ENCODE data around the gene MFN2. TPM values are rescaled to one million over a fixed set of nuclear protein-coding genes. Genes with fewer than 3 reads are reported as not detected.

MFN2 gene
- total RNA-seq, 4 donors from 2014 or later, result 53.8 to 71.6 (median 58.7) TPM

GRCh38 chr1:11982010-11982392 lies 1.8 kb downstream of the MFN2 start:
- H3K27me3 ChIP-seq, result no peaks in the 10 kb centered on the region
- TF ChIP-seq POLR2A (IDR thresholded peaks at IDR 0.05), result no peak
- TF ChIP-seq EP300 (IDR thresholded peaks at IDR 0.05), result no peak
- TF ChIP-seq CTCF (IDR thresholded peaks at IDR 0.05), result peak in 2 of 5 experiments; percentile 7 to 20
- no peak overlapping the region for H3K4me3 ChIP-seq
- peaks cover 0 to 57% (median 13%) of the 10 kb centered on the region in 4 donors for H3K4me1 ChIP-seq
- H3K27ac ChIP-seq, result no peak overlapping the region
- H3K36me3 ChIP-seq, result peaks cover 0 to 49% (median 5%) of the 10 kb centered on the region in 3 donors
- 59 to 81% methylated on average over 3 of the region's 3 CpGs for WGBS, 2 donors
- DNase-seq (ENCODE audit: low spot score in 2 of 2), result no peak
- no peaks in the 10 kb centered on the region for H3K9me3 ChIP-seq

- Histone ChIP-seq H3K27ac (no peak overlapping the region), H3K4me3 (no peak overlapping the region), H3K27me3 (no peaks in the 10 kb centered on the region), H3K9me3 (no peaks in the 10 kb centered on the region), H3K4me1 (peaks cover 0 to 48% (median 10%) of the 10 kb centered on the region in 4 donors), H3K36me3 (peaks cover 0 to 64% (median 8%) of the 10 kb centered on the region in 3 donors)
- DNase-seq (ENCODE audit: low spot score in 2 of 2), result no peak
- TF ChIP-seq POLR2A (IDR thresholded peaks at IDR 0.05) (no peak), EP300 (IDR thresholded peaks at IDR 0.05) (no peak), CTCF (IDR thresholded peaks at IDR 0.05) (no peak)
- 92 to 93% methylated on average over 5 of the region's 5 CpGs for WGBS, 2 donors
These were observed 3.9 kb downstream of the MFN2 start for GRCh38 chr1:11984121-11984520.

- TF ChIP-seq CTCF (IDR thresholded peaks at IDR 0.05), result no peak
- no peak for TF ChIP-seq EP300 (IDR thresholded peaks at IDR 0.05)
- no peak for TF ChIP-seq POLR2A (IDR thresholded peaks at IDR 0.05)
- Histone ChIP-seq H3K27me3 (no peaks in the 10 kb centered on the region), H3K4me1 (peaks cover 0 to 44% (median 6%) of the 10 kb centered on the region in 4 donors), H3K27ac (no peak overlapping the region), H3K9me3 (no peaks in the 10 kb centered on the region), H3K36me3 (peaks cover 0 to 69% (median 11%) of the 10 kb centered on the region in 3 donors), H3K4me3 (no peak overlapping the region)
- 83 to 90% methylated on average over 6 of the region's 6 CpGs for WGBS, 2 donors
- no peak for DNase-seq (ENCODE audit: low spot score in 2 of 2)
These were observed 4.3 kb downstream of the MFN2 start for GRCh38 chr1:11984576-11984975.

- no peak for DNase-seq (ENCODE audit: low spot score in 2 of 2)
- WGBS, 2 donors, result 93% methylated on average over 3 of the region's 3 CpGs
- Histone ChIP-seq H3K36me3 (peaks cover 0 to 75% (median 12%) of the 10 kb centered on the region in 3 donors), H3K9me3 (no peaks in the 10 kb centered on the region), H3K27ac (peak overlapping the region in 1 of 4 donors; percentile 54), H3K4me1 (peaks cover 0 to 42% (median 4%) of the 10 kb centered on the region in 4 donors), H3K27me3 (no peaks in the 10 kb centered on the region), H3K4me3 (no peak overlapping the region)
- TF ChIP-seq POLR2A (IDR thresholded peaks at IDR 0.05), result no peak
- TF ChIP-seq EP300 (IDR thresholded peaks at IDR 0.05), result no peak
- TF ChIP-seq CTCF (IDR thresholded peaks at IDR 0.05), result no peak
These were observed 4.9 kb downstream of the MFN2 start for GRCh38 chr1:11985171-11985570.

GRCh38 chr1:11985851-11986250 lies 5.6 kb downstream of the MFN2 start:
- Histone ChIP-seq H3K36me3 (peaks cover 0 to 81% (median 16%) of the 10 kb centered on the region in 3 donors), H3K9me3 (no peaks in the 10 kb centered on the region), H3K27me3 (no peaks in the 10 kb centered on the region), H3K4me1 (peaks cover 0 to 39% (median 4%) of the 10 kb centered on the region in 4 donors), H3K4me3 (no peak overlapping the region), H3K27ac (peak overlapping the region in 2 of 4 donors; percentile 14 to 54)
- WGBS, 2 donors, result 61 to 77% methylated on average over 7 of the region's 7 CpGs
- TF ChIP-seq POLR2A (IDR thresholded peaks at IDR 0.05) (no peak), CTCF (IDR thresholded peaks at IDR 0.05) (no peak), EP300 (IDR thresholded peaks at IDR 0.05) (no peak)
- DNase-seq (ENCODE audit: low spot score in 2 of 2), result no peak
